GM21381 (cell line): Measurements from ENCODE around the gene OR4D5.

Source experiments
- ATAC-seq: cut with Tn5 transposase; IDR thresholded peaks from one replicate; pipeline ENCODE4 v1.9.1; 2021; ENCODE audit warnings: mild to moderate bottlenecking, moderate library complexity; ENCODE audit not compliant: unreplicated experiment

OR4D5 gene

DNA sequence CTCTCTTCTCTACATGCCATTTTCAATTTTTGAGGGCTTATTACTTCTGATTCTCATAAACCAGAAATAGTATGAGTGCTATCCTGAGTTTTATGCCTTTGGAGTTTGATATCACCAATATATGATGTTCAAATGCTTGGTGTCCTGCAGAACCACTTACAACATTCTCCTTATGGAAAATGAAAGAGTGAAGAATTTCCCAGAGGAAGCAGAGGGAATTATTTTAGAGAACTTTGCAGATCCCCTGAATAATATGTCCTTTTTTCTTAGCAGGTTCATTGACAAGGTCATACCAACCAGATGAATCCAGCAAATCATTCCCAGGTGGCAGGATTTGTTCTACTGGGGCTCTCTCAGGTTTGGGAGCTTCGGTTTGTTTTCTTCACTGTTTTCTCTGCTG is at the start of gene OR4D5:
OR4D5 (plus strand) TSS at position 301 of the 400 bp plus-strand sequence; CDS start at position 301, 0 bp downstream.
- ATAC-seq, result no peak

DNA sequence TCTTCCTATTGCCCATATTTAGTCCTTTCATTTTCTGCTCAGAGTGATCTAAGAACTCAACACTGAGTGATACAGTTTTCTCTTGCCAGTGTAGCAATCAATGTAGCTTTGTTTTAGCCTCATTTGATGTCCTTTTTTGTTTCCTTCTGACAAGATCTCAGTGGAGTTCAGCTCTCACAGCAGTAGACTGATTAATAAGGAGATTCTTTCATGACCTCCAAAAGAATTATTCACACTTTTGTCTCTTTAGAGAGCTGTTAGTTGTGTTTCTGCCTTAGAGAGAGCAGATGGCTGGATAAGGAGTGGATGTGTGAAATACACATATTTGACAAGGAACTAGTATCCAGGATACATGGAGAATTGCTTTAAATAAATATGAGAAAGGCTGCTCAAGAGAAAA is 47.4 kb upstream of the OR4D5 start:
- no peak for ATAC-seq

DNA sequence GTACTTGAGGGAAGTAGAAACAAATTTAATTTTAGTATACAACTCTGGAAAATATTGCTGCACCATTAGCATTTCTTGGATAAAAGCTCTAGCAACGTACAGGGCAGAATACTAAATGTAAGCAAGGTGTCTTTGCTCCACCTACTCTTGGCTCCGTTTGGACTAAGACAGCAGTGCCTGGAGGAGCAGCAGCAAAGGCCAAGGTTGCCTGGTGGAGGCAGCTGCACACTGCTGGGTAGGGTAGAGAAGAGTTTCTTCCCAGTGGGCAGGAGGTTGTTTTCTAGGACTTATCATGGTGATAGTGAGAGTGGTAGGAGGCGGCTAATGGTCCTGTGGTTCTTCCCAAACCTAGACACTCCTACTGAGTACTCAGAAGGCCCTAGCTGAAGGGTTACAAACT is 39.6 kb upstream of the OR4D5 start:
- no peak for ATAC-seq

DNA sequence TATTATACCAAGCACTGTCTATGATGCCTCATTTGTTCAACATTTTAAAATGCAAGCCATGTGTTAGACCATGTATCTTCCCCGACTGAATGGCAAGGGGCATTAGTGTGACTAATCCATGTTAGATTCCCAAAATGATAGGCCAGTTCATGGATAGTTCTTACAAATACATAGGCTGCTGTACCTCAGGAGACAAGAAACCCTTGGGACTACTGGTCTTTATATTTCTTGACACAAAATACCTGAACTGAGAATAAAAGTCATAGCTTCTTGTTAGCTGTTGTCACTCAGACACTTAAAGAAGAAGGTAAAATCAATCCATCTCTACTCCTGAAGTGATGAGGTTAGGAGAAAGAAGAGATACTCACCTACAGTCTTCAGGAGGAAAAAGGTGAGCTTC is 37.5 kb upstream of the OR4D5 start, which contains the start of gene OR8D4:
OR8D4 (plus strand) TSS at position 301 of the 400 bp plus-strand sequence. CDS start 4,265 bp downstream, outside the sequence.
- ATAC-seq, result no peak

DNA sequence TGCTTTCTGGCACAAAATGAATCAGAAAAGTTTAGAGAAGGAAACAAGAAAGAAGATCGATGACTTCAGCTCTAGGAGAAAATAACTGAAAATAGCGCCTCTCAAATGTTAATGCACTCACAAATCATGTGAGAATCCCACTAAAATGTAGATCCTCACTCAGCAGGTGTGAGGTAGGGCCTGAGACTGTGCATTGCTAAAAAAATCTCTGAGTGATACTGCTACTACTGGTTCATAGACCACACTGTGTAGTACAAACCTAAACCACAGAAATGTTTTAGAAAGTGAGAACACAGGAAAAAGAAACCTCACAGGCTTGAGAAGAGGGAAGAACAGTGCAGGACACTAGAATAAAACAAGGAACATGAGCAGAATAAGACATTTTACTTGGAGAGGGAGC is 35.5 kb upstream of the OR4D5 start:
- ATAC-seq, result peak; percentile 87

DNA sequence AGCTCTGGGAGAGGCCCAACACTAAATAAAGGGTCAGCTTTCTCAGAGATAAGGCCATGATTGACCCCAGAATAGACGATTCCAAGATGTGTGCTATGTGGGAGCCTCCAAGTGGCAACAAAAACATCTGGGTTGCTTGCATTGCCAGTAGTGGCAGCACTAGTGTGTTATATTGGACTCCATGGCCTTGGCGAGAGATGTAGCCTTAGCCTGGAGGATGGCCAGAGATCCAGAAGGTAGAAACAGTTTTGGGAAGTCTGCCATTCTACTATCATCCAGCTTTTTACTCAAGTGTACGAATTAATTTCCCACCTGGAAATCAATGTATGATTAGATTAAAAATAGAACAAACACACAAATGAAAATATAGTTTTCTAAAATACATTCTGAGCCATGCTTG is 34.5 kb upstream of the OR4D5 start:
- ATAC-seq, result no peak

DNA sequence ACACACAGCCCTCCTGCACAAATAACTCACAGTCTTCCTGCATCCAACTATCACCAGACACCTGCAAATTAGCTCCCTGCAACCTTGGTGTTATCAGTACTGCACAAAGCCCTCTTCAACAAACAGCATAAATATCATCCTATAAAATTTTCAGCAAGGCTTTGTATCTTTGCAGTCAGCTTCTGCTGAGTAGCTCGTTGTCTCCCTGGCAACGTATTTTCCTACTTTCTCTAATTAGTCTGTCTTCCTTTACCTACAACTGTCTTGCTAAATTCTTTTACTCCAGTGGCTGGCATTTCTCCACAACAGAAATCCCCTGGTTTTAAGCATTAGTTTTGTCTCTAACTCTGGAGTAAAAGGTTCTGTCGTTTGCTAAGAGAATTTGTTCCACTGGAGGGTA is 33.6 kb upstream of the OR4D5 start:
- no peak for ATAC-seq

DNA sequence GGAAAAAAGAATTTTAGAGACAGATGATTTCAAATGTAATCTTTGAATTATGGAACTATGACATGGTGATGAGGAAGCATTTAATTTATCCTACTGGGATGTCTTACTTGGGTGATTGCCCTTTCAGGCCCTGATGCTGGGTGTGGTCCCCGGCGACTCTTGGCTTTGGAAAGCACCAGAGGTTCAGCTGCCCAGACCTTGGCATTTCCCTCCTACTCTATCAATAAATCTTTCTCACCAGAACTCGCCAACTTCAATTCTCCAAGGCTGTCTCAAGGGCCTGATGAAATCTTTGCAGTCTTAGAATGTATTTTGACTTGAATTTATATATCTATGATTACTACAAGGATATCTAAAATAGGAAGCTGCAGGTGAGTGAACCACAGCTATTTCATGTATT is 18.5 kb upstream of the OR4D5 start:
- no peak for ATAC-seq

DNA sequence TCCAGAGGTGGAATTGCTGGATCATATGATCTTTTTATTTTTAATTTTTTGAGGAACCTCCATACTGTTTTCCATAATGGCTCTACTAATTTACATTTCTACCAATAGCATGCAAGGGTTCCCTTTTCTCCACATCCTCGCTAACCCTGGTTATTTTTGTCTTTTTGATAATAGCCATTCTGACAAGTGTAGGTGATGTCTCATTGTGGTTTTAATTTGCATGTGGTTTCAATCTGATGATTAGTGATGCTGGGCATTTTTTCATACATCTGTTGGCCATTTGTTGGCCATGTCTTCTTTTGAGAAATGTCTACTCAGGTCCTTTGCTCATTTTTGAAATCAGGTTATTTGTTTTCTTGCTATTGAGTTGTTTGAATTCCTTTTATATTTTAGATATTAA is 15.4 kb upstream of the OR4D5 start:
- no peak for ATAC-seq

DNA sequence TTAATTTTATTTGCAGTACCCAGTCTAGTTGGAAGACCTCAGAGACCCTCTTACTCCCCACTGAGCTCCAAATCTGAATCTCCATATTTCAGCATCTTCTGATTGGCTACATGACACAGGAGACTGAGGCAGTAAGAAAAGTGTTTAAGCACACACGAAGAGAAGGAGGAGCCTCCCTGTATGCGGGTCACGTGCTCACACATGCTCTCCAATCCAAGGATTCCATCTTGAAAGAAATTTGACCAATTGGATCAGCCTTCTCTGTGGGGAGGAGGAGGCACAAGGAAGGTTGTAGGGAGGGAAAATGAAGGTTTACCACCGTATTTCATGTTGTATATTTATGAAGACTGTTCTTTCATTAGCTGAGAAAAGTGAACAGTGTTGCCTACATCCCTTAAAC is 3.0 kb downstream of the OR4D5 start:
- ATAC-seq, result no peak

DNA sequence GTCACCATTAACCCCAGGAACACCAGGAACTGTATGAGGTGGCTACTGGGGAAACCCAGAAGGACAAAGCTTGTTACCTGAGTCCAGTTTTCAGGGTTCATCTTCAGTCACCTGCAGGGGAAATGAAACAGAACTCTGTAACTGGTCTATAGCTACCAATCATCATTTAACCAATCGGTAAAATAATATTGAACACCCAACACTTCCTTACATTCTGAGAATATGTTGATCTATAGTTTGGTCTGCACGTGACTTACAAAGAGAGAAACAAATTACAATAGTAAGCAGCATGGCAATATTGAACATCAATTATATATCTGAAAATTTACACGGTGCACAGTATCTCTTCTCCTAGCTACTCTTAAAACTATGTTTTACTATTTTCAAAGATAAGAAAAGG is 4.3 kb downstream of the OR4D5 start, which contains the start of gene OR6T1:
OR6T1 (minus strand) TSS at position 101 of the 400 bp plus-strand sequence; CDS start at position 101, 0 bp downstream.
- no peak for ATAC-seq

DNA sequence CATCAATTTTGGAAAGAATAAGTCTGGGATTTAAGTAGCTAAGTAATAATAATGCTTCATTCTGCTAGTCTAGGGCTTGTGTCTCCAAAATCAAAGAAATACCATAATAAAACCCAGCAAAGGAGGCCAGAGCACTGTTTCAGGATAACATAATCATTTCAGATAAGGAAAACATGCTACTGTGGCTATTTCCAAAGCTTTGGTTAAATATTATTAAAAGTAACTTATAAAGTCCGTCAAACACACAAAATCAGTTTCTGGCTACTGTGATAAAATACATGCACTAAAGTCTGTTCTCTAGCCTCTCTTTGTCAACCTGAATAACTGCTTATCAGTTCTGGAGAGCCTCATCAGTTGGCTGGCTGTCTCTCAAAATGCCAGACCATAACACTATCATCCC is 5.7 kb downstream of the OR4D5 start:
- no peak for ATAC-seq

DNA sequence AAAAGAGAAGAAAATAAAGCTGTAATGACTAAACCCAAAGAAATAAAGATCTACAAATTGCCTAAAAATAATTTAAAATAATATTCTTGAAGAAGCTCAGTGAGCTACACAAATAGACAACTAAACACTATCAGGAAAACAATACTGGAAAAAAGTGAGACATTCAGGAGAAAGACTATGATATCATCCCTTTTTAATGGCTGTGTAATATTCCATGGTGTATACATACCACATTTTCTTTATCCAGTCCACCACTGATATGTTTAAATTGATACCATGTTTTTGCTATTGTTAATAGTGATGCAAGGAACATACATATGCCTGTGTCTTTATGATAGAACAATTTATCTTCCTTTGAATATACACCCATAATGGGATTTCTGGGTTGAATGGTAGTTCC is 17.3 kb downstream of the OR4D5 start:
- no peak for ATAC-seq

DNA sequence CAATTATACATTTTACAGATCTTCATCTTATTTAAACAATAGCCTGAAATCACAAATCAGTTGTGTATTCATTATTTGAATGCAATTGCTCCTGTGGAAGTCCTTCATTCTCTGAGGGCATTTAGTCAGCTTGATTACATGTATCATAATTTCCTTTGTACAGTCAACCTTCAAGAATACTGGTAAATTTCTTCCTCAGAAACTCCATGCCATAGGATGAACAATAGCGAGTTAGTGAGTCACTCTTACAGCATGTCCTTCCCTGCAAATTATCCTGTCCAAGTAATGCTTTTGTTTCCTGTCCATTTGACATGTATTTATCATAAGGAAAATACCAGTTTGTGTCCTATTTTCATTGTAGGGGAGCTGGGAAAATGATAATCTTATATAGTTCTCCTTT is 34.4 kb downstream of the OR4D5 start:
- no peak for ATAC-seq

DNA sequence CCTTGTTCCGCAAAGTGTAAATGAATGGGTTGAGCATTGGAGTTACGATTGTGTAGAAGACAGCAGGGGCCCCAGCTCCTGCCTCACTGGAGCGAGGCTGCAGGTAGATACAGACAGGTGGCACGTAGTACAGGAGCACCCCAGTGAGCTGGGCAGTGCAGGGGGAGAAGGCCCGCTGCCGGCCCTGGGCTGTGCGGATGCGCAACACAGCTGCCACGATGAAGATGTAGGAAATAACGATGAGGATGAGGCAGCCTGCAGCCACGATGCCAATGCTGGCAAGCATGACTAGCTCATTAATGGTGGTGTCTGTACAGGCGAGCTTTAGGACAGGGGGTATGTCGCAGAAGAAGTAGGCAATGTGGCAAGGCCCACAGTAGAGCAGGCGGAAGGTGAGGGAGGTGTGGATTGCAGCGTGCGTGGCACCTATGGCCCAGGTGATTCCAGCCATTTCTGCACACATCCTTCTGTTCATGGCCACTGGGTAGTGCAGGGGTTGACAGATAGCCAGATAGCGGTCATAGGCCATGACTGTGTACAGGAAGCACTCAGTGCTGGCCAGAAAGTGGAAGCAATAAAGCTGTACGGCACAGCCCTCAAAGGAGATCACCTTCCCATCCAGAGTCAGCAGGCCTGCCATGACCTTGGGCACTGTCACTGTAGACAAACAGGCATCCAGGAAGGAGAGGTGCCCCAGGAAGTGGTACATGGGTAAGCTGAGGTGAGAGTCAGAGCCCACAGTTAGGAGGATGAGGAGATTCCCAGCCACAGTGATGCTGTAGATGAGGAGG is 37.5 kb downstream of the OR4D5 start:
- no peak for ATAC-seq

DNA sequence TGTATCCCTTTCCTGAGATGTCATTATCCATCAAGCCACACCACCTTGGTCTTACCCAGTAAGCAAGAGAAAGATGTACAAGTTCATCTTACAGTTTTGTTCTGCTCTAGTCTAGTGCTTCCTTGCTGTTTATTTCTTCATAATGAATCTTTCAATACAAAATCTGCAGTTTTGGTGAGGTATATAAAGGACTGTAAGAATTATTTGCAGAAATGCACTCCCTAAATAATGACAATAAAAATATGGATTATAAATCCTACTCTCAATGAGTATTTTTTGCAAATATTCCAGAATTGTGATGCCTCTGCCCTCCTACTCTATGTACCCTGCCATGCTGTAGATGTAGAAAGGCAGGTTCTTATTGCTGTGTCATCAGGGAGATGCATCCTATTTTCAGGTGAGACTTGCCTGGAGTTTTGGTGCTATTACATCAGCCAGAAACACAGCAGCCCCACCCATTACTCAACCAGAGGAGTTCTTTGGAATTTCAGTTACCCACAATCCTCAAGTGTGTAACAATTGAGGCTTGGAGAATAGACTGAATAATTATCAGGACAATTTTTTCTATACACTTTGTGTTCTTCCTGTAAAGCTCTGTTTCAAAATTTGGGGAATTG is 38.4 kb downstream of the OR4D5 start, which contains the start of gene OR10S1:
OR10S1 (minus strand) TSS at position 51 of the 617 bp plus-strand sequence. CDS start 117 bp downstream, outside the sequence.
- ATAC-seq, result no peak

DNA sequence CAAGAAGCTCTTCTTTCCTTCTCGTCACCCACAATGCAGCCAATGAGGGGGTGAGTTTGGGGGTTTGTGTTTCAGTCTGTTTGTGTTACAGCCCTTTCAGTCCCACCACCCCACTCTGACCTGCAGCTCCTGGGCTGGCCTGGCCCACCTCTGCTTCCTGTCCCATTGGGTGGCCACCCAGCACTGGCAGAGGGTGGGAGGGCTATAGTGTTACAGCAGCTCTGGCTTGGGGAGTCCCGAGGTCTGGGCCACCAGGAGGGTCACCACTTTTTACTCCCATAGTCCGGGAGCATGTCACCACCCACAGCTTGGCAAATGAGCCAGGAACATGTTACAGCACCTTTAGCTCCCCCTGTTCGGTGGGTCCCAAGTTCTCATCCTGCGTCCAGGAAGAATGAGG is 39.9 kb downstream of the OR4D5 start:
- ATAC-seq, result no peak
